ENCODE data around the gene TMEM120A.
A peak's percentile ranks its signal among the peaks of the same experiment; 100 is the strongest.

Gene TMEM120A

DNA sequence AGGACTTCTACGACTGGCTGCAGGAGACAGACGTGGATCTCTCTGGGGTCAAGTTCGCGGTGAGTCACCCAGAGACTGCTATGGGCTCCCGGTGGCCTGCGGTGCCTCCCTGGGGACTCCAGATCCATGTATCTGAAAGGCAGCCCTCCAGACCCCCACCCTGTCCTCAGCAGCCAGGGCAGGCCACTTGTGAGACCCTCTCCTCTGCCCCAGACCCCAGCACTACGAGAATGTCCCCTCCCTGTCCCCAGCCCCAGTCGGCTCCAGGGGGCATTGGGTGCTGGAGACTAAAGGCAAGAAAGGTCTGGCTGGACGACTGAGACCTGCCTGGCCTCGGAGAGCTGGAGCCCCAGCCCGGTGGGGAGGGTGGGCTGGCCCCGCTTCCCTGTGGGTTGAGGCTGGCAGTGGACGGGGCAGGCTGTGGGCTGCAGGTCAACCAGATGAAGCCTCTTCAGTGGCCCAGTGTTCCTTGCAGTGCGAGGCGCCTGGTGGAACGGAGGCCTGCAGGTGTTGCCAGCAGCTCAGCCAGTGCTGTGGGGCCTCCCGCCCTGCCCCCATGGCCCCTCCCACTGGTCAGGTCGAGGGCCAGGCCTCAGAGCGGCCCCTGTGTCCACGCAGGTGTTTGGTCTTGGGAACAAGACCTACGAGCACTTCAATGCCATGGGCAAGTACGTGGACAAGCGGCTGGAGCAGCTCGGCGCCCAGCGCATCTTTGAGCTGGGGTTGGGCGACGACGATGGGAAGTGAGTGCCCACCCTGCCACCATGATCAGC is 13.8 kb downstream of the TMEM120A start:
- DNase-seq: no peak

DNA sequence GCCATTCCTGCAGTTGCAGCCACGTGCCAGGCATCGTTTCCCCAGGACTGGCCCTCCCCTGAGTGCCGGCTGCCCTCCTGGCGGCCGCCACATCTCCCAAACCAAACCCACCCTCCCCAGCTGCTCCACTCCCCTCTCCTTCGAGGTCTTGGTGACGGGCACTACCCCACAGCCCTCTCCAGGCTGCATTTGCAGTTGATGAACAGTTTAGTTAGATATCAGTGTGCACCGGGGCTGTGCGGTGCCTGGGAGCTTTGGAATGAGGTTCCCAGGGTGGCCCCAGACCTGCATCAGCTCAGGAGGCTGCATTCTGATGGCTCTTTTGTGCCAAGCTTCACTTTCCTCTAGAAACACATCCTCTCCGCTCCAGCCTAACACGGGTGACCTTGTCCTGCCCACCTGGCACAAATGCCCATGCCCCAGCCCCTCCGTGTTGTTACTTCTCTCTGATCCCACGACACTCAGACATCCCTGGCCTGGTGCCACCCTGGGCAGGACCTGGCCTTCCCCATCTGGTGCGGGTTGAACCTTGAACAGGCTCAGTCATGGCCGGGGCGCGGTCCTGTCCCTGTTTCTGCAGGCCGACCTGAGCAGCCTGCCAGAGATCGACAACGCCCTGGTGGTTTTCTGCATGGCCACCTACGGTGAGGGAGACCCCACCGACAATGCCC is 14.5 kb downstream of the TMEM120A start:
- DNase-seq: no peak

DNA sequence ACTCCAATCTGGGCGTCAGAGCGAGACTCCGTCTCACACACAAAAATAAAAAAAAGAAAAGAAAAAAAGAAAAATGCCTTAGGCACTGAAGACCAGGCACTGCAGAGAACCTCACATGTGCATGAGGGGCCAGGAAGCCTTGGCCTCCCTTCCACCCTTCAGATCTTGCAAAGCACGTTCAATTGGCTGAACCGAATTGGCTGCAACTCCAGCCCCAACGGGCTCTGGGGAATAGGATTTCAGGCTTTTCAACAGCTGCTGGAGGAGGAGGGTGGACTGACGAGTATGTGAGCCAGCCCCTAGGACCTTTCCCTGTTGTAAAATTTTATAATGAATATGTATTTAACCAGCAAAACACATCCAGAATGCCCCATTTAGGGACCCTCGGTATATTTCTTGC is 16.7 kb downstream of the TMEM120A start:
- DNase-seq: peak; percentile 91

DNA sequence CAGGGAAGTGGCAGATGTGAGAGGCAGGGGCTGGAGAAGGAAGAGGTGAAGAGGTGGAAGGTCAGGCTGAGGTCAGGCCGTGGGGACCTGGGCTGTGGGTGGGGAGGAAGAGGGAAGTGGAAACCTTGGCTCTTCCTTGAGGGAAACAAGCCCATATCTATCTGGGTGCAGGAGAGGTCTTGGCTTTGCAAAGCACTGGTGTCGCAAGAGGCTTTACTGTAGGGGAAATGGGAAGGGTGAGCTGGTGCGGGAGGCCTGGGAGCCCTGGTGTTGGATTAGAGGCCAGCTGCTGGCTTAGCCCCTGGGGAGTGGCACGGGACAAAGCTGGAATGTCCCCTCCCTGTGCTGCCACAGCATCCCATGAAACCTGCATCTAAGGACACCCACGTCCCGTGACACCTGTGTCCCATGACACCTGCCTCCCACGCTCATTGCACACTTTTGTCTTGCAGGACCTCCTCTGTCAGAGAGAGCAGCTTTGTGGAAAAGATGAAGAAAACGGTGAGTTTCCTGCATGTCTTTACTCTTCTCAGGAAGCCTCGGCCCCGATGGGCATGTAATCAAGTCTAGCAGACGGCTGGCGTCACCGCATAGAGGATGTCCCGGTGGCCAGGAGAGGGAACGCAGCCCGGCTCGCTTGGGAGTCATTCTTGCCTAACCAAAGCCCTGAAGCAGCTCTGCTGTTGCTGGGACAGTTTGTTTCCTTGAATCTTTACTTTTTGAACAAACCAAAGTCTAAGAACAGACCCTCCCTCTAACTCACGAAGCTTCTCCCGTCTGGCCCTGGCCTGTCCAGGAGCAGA is 22.2 kb downstream of the TMEM120A start:
- DNase-seq: peak; percentile 34

DNA sequence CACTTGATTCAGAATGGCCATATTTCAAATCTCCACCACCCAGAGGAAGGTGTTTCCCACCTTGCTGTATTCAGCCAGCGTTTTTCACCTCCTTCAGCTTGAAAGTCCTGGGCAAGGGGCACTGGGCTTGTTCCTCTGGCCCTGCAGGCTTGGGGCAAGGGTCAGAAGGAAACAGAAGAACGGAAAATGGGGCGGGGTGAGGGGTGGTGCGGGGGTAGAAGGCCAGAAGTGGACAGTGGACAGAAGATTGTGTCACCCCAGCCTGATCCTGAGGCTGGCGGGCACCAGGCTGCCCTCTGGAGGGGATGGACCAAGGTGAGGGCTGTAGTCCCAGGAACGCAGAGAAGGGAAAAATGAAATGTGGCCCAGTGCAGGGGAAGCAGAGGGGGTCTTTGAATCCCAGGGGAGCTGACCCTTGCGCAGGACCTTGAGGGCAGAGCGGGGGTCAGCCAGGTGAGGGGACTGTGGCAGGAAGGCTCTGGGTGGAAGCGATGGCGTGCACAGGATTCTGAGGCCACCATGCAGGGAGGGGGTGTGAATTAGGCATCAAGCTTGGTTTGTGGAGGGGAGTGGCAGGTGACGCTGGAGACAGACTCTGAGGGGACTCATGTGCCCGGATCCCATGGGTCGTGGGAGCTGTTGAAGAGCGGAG is 23.0 kb downstream of the TMEM120A start:
- DNase-seq: no peak

DNA sequence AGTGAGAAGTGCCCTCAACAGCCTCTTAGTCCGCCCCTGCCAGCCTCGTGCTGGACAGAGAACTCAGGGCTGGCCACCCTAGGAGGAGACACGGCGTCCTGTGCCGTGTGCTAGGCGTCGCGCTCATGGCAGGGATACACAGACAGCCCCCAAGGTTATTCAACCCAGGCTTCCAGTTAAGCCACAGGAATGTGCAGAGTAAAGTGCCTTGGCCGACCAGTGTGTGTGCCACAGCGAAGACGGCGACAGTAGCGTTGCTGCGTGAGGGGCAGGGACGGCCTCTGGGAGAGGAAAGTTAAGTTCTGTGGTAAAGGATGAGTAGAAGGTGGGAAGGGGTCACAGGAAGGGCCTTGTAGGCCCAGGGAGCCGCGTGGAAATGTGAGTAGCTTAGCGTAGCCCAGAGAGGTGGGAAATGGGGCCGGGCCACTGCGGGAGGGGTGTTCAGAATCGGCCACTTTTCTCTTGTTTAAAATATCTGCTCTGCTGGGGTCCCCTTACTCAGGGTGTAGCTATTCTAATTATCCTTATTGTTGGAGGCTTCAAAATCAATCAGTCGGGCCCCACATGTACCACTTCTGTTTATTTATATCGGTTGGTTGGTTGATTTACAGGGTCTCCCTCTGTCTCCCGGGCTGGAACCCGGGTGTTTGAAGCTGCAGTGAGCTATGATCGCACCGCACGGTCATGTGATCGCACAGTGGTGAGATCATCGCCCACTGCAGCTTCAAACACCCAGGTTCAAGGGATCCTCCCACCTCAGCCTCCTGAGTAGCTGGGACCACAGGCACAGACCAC is 24.5 kb downstream of the TMEM120A start:
- peak; percentile 20 for DNase-seq

DNA sequence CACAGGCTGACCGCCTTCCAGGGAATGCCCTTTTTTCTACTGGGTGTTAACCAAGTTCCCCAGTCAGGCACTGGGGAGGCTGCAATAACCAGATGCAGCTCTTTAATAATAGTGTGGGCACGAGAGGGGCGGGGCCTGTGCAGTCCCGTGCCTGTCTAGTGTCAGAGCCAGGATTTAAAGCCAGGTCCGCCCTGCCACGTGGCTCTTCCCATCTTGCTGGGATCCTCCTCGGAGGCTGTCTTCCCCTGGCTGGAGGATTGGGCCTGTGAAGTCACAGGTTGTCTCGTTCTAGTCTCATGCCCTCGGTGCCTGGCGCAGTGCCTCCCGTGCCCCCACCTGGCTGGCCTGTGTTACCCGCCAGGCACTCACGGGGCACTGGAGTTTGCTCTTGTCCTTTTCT is 25.2 kb downstream of the TMEM120A start:
- DNase-seq: peak; percentile 31

DNA sequence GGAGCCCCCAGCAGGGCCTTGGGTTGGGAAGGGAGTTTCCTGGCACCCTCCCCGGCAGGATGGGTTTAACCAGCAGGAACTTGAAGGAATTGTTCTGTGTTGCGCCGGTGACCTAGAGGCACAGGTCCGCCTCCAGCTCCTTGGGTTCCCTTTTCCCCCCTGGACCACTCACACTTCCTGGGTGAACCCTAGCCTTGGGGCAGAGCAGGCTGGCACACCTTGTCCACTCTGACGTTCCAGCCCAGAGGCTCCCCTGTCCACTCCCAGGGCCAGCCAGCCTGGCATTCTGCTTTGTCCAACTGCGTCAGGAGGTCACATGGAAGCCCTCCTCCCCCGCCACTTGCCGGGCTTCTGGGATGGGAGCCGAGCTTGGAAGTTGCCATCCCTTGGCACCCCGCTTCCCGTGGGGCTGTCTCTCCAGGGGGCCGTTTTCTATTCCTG is 25.8 kb downstream of the TMEM120A start:
- DNase-seq: peak; percentile 19

DNA sequence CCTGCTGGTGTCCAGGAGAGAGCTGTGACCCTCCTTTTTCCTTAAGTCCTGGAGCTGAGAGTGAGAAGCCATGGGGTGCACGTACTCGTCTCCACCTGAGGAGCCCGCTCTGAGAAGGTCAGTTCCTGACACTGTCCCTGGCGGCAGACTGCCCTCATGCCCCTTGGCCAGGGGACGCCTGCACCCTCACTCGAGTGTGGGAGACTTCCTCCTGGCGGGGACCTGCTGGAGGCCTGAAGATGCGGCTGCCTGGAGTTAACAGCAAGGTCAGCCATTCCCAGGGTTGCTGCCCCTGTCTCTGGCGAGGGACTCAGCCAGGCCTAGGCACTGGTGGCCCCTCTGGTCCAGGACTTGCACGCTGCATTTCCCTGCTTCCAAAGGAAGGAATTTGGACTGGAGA is 26.4 kb downstream of the TMEM120A start:
- DNase-seq: no peak

DNA sequence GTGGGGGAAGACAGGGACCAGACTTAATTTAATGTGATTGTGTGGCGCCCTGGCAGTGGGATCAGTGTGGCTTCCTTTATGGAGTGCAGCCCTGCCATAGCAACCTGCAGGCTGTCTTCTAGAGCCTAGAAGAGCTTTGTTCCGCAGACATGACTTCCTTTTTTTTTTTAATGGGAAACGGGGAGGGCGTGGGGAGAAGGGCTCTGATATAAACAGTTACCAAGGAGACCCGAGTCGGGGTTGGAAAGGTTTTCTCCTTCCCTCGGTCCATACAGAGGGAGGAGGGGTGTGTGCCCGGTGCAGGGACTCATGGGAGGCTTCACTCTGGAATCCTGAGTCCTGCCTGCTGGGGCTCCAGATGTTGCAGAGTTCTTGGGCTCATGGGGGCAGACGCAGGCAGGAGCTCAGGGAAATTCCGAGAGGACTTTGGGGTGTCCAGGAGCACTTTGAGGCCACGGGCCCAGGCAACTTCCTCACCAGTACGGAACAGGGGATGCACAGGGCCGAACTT is 26.9 kb downstream of the TMEM120A start:
- peak; percentile 62 for DNase-seq

DNA sequence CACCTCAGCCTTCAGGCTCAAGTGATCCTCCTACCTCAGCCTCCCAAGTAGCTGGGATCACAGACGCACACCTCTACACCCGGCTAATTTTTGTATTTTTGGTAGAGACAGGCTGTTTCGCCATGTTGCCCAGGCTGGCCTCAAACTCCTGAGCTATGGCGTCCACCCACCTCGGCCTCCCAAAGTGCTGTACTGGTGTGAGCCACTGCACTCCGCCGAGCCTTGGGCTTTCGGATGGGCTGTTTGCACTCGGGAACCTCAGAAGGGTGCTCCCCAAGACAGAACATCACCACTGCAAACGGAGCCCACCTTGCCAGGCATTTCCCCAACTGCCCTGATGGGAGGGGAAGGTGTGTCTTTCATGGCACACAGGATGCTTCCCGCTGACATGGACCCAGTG is 27.3 kb downstream of the TMEM120A start:
- DNase-seq: no peak

DNA sequence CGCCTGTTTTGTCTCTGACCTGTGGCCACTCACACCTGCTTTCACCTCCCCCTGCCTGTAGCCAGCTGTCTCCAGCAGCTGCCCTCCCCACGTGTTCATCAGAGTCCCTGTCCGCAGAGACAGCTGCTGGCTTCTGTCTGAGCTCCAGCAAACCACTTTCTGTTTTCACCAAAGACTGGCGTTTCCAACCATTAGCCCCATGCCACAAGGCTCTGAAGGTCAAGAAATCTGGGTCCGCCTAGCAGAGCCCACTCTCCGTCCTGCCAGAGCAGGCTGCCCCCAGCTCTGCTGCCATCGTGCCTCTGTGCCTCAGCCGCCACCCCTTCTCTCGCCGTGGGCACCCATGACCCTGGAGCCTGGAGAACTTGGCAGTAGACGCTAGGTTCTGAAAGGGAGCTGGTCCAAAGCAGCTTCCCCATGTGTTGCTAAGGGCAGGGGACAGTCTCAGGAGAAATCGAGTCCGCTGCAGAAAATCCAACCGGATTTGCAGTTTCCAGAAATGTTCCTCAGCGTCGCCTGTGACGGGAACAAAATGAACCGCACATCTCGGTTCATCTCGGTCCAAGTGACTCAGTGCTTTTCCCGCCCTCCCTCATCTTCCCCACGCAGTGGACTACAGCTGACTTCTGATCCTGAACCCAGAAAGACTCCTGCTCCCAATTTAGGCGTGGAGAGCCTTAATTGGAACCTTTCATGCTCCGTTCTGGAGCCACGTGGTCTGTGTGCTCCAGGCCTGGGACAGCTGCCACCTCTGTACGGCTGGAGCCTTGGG is 28.0 kb downstream of the TMEM120A start:
- DNase-seq: peak; percentile 83

DNA sequence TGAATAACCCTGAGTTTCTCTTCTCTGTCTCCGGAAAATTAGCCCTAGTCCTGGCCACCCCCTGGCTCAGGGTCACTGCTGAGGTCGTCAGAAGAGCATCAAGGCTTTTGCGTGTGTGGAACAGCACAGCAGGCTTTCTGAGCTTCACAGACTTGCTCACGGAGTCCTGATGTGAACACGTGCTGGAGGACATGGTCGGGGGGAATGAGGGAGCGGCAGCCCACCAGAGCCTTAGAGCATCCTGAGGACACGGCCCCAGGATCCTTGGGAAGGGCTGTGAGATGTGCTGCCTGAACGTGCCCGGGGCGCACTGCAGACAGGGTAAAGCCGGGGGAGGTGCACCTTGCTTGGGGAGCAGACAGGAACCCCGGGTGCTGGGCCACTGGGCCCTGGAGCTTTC is 28.8 kb downstream of the TMEM120A start:
- no peak for DNase-seq

DNA sequence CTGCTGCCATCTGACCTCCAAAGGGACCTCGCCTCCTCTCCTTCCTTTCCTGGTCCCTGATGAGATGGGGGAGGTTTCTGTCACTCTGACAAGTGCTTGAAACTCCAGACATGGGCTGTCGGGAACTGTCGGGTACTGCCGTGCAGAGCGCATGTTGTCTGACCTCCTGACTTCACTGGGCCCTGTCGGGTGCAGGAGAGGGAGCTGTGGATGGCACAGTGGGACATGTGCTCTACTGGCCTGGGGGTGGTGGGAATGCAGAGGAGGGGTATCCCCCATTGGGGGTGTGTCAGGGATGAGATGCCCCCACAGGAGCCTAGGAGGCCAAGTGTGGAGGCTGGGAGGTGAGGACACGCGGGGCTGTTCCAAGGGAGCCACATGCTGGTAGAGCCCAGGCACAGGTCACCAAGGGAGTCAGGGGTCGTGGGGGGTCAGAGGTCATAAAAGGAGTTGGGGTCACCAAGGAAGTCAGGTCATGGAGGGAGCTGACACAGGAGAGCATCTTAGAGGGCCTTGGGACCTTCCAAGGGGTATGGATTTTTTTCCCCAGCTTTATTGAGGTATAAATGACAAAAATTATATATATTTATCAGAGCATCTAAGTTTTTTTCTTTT is 30.9 kb downstream of the TMEM120A start:
- no peak for DNase-seq

DNA sequence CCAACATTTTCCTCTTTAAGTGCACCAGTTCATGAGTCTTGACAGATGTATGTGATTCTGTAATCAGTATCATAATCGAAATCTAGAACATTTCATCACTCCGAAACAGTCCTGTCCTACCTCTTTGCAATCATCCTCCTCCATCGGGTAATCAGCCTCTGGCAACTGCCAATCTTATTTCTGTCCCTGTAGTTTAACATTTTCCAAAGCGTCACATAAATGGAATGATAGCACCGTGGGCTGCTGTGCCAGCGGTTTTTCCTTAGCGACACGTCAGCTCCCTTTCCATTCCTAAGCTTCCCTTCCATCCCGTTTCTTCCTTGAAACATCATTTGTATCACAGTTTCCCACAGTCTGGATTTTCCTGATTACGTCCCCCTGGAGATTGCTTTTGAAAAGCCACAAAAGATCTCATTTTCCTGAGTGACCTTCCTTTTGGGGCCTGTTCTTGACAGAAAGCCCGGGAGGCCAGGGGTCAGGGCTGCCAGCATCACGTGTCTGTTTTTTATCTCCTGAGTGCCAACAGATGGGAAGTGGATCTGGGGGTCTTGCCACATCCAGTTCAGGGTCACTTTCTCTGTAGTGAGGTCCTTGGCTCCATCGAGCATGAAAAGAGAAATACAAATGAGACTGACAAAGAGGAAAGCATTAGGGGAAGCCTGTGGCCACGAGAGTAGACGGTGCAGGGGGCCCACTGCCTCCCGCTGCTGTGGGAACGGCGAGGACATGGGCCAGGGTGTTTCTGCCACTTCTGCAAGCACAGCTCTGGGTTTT is 31.6 kb downstream of the TMEM120A start:
- no peak for DNase-seq

DNA sequence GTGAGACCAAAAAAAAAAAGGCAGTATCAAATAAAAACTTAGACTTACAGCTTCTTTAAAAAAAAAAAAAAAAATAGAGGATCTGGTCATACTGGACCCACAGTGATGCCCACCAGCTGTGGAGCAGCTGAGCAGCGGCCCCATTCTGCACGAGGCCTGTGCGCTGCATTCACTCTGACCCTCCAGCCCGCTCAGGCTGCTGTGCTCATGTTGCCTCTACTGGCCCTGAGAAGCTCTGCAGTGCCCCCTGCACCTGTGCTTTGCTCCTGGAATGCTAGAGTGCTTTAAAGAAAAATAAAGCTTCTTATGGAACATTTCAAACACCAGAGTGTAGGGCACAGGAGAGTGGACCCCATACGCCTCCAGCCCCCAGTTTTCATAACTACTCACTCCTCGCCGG is 33.2 kb downstream of the TMEM120A start:
- DNase-seq: no peak

DNA sequence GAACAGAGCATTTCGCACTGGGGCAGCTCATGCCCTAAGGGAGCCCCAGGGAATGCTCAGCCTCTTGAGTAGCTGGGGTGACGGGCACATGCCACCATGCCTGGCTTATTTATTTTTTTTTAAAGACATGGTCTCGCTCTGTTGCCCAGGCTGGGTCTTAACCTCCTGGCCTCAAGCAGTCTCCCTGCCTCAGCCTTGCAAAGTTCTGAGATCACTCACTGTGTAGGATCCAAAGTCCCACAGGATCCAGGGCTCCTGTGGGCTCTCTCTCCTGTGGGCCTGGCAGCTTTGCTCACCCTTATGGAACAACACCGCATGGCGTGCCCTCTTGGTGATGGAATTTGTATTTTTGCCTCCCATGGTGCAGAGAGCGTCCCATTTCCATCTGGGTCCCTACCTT is 34.0 kb downstream of the TMEM120A start:
- no peak for DNase-seq

DNA sequence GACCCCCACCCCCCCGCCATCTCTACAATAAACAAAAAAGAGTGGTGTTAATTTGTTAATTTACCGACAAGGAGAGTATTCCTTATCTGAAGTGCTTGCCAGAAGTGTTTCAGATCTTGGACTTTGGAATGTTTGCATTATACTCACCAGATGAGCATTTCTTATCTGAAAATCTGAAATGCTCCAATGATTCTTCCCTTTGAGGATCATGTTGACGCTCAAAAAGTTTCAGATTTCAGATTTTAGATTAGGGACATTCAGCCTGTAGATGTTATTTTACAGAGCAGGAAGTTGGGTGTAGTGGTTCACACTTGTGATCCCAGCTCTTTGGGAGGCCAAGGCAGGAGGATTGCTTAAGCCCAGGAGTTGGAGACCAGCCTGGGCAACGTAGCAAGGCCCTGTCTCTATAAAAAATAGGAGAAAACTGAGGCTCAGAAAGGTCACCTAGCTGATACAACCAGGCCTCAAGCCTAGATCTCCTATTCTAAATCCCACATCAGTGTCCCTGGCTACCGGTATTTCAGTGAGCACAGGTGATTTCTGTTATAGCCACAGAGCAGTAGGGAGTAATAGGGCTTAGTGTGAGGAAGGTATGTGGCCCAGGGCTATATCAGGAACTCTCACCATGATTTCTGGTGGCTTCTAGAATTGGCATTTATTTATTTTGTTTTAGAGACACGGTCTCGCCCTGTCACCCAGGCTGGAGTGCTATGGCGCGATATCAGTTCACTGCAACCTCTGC is 35.4 kb downstream of the TMEM120A start:
- DNase-seq: no peak
